Ectodermal cell (in vitro differentiated cells): ENCODE results near the gene HDAC11.

Experiments used
- H3K27ac ChIP-seq: 2 replicates; pipeline ENCODE4 v1.7.0; 2013; ENCODE audit warnings: mild to moderate bottlenecking, low read depth, low read length; ENCODE audit not compliant: insufficient read depth, poor library complexity, severe bottlenecking
- H3K27me3 ChIP-seq: 2 replicates; pipeline ENCODE4 v1.7.0; 2013; ENCODE audit warnings: mild to moderate bottlenecking, low read length; ENCODE audit not compliant: insufficient read depth, control insufficient read depth, poor library complexity, severe bottlenecking
- H3K36me3 ChIP-seq: one replicate; pipeline ENCODE4 v1.7.0; 2013; ENCODE audit warnings: low read length; ENCODE audit not compliant: control insufficient read depth, insufficient read depth
- H3K4me1 ChIP-seq: one replicate; pipeline ENCODE4 v1.7.0; 2013; ENCODE audit warnings: low read length; ENCODE audit not compliant: control insufficient read depth, insufficient read depth
- H3K4me3 ChIP-seq: 2 replicates; pipeline ENCODE4 v1.7.0; 2013; ENCODE audit warnings: low read depth, low read length, control low read depth; ENCODE audit not compliant: insufficient read depth
- H3K9me3 ChIP-seq: 2 replicates; pipeline ENCODE4 v1.7.0; 2013; ENCODE audit warnings: mild to moderate bottlenecking, low read length, moderate library complexity; ENCODE audit not compliant: control insufficient read depth
- WGBS, 2 experiments: methylation state at CpG; one replicate each; pipeline ENCODE4 v1.1.7; 2013; ENCODE audit warnings: missing lambda C conversion rate in 2 of 2; 5-methylcytosine and 5-hydroxymethylcytosine counted together

HDAC11 gene

GRCh38 chr3:13524979-13525669 lies 45.0 kb downstream of the HDAC11 start:
- no peak overlapping the region for H3K27ac ChIP-seq
- no peaks in the 10 kb centered on the region for H3K9me3 ChIP-seq
- 92 to 94% methylated on average over 9 to 10 of the region's 10 CpGs for WGBS, 2 experiments

GRCh38 chr3:13525827-13526625 lies 45.9 kb downstream of the HDAC11 start:
- Histone ChIP-seq H3K36me3 (no peaks in the 10 kb centered on the region), H3K27me3 (no peaks in the 10 kb centered on the region), H3K4me3 (no peak overlapping the region), H3K27ac (no peak overlapping the region), H3K4me1 (peaks cover 8% of the 10 kb centered on the region), H3K9me3 (no peaks in the 10 kb centered on the region)
- WGBS, 2 experiments = 51 to 52% methylated on average over 20 of the region's 20 CpGs

More at GRCh38 chr3:13524979-13525669, 45.0 kb downstream of the HDAC11 start:
- no peaks in the 10 kb centered on the region for H3K36me3 ChIP-seq
- peaks cover 8% of the 10 kb centered on the region for H3K4me1 ChIP-seq
- H3K27me3 ChIP-seq = no peaks in the 10 kb centered on the region
- H3K4me3 ChIP-seq = no peak overlapping the region

- H3K27ac ChIP-seq = no peak overlapping the region
- peaks cover 8% of the 10 kb centered on the region for H3K4me1 ChIP-seq
- H3K4me3 ChIP-seq = no peak overlapping the region
- no peaks in the 10 kb centered on the region for H3K9me3 ChIP-seq
- no peaks in the 10 kb centered on the region for H3K36me3 ChIP-seq
- 79 to 84% methylated on average over 5 of the region's 5 CpGs for WGBS, 2 experiments
- no peaks in the 10 kb centered on the region for H3K27me3 ChIP-seq
Observed at GRCh38 chr3:13526626-13526949, 46.5 kb downstream of the HDAC11 start.

- Histone ChIP-seq H3K27me3 (no peaks in the 10 kb centered on the region), H3K9me3 (no peaks in the 10 kb centered on the region), H3K4me1 (peaks cover 8% of the 10 kb centered on the region), H3K4me3 (no peak overlapping the region), H3K36me3 (no peaks in the 10 kb centered on the region), H3K27ac (no peak overlapping the region)
- WGBS, 2 experiments = 62% methylated on average over 11 of the region's 11 CpGs
Observed at GRCh38 chr3:13528217-13528867, 48.2 kb downstream of the HDAC11 start.

- peaks cover 8% of the 10 kb centered on the region for H3K4me1 ChIP-seq
- no peak overlapping the region for H3K27ac ChIP-seq
- 70 to 74% methylated on average over 5 of the region's 5 CpGs for WGBS, 2 experiments
Observed at GRCh38 chr3:13529196-13530112, 49.3 kb downstream of the HDAC11 start.

GRCh38 chr3:13530241-13531009 lies 50.3 kb downstream of the HDAC11 start:
- Histone ChIP-seq H3K27me3 (no peaks in the 10 kb centered on the region), H3K9me3 (no peaks in the 10 kb centered on the region), H3K4me1 (peaks cover 8% of the 10 kb centered on the region), H3K4me3 (no peak overlapping the region), H3K27ac (no peak overlapping the region), H3K36me3 (no peaks in the 10 kb centered on the region)
- 90 to 92% methylated on average over 12 of the region's 12 CpGs for WGBS, 2 experiments

More at GRCh38 chr3:13529196-13530112, 49.3 kb downstream of the HDAC11 start:
- Histone ChIP-seq H3K9me3 (no peaks in the 10 kb centered on the region), H3K27me3 (no peaks in the 10 kb centered on the region), H3K4me3 (no peak overlapping the region), H3K36me3 (no peaks in the 10 kb centered on the region)

GRCh38 chr3:13532085-13532484 lies 52.0 kb downstream of the HDAC11 start:
- Histone ChIP-seq H3K36me3 (no peaks in the 10 kb centered on the region), H3K27me3 (no peaks in the 10 kb centered on the region), H3K4me3 (no peak overlapping the region), H3K27ac (no peak overlapping the region), H3K9me3 (no peaks in the 10 kb centered on the region), H3K4me1 (peaks cover 9% of the 10 kb centered on the region)
- 87 to 91% methylated on average over 9 of the region's 9 CpGs for WGBS, 2 experiments

GRCh38 chr3:13532631-13533030 lies 52.5 kb downstream of the HDAC11 start:
- no peaks in the 10 kb centered on the region for H3K9me3 ChIP-seq
- H3K4me3 ChIP-seq = no peak overlapping the region
- no peak overlapping the region for H3K27ac ChIP-seq
- no peaks in the 10 kb centered on the region for H3K27me3 ChIP-seq
- WGBS, 2 experiments = 91 to 93% methylated on average over 5 of the region's 5 CpGs
- no peaks in the 10 kb centered on the region for H3K36me3 ChIP-seq
- H3K4me1 ChIP-seq = peaks cover 9% of the 10 kb centered on the region

GRCh38 chr3:13533885-13534301 lies 53.8 kb downstream of the HDAC11 start:
- no peaks in the 10 kb centered on the region for H3K36me3 ChIP-seq
- no peak overlapping the region for H3K4me3 ChIP-seq
- peaks cover 9% of the 10 kb centered on the region for H3K4me1 ChIP-seq
- no peak overlapping the region for H3K27ac ChIP-seq
- H3K27me3 ChIP-seq = no peaks in the 10 kb centered on the region
- H3K9me3 ChIP-seq = no peaks in the 10 kb centered on the region
- WGBS, 2 experiments = 92 to 95% methylated on average over 8 of the region's 8 CpGs
